Ectodermal cell (in vitro differentiated cells): ENCODE results near the gene TMEM45A.

ENCODE experiments used
- H3K27ac ChIP-seq: 2 replicates; pipeline ENCODE4 v1.7.0; 2013; ENCODE audit warnings: mild to moderate bottlenecking, low read depth, low read length; ENCODE audit not compliant: insufficient read depth, poor library complexity, severe bottlenecking
- H3K27me3 ChIP-seq: 2 replicates; pipeline ENCODE4 v1.7.0; 2013; ENCODE audit warnings: mild to moderate bottlenecking, low read length; ENCODE audit not compliant: insufficient read depth, control insufficient read depth, poor library complexity, severe bottlenecking
- H3K36me3 ChIP-seq: one replicate; pipeline ENCODE4 v1.7.0; 2013; ENCODE audit warnings: low read length; ENCODE audit not compliant: control insufficient read depth, insufficient read depth
- H3K4me1 ChIP-seq: one replicate; pipeline ENCODE4 v1.7.0; 2013; ENCODE audit warnings: low read length; ENCODE audit not compliant: control insufficient read depth, insufficient read depth
- H3K4me3 ChIP-seq: 2 replicates; pipeline ENCODE4 v1.7.0; 2013; ENCODE audit warnings: low read depth, low read length, control low read depth; ENCODE audit not compliant: insufficient read depth
- H3K9me3 ChIP-seq: 2 replicates; pipeline ENCODE4 v1.7.0; 2013; ENCODE audit warnings: mild to moderate bottlenecking, low read length, moderate library complexity; ENCODE audit not compliant: control insufficient read depth
- WGBS, 2 experiments: methylation state at CpG; one replicate each; pipeline ENCODE4 v1.1.7; 2013; ENCODE audit warnings: missing lambda C conversion rate in 2 of 2; 5-methylcytosine and 5-hydroxymethylcytosine counted together

Gene TMEM45A

GRCh38 chr3:100545371-100545770 lies 53.0 kb downstream of the TMEM45A start:
- H3K9me3 ChIP-seq = no peaks in the 10 kb centered on the region
- no peak overlapping the region for H3K4me3 ChIP-seq
- no peaks in the 10 kb centered on the region for H3K27me3 ChIP-seq
- no peak overlapping the region for H3K27ac ChIP-seq
- H3K4me1 ChIP-seq = no peaks in the 10 kb centered on the region
- WGBS, 2 experiments = 86 to 89% methylated on average over 2 of the region's 2 CpGs
- no peaks in the 10 kb centered on the region for H3K36me3 ChIP-seq

- WGBS, 2 experiments = 88 to 96% methylated on average over 2 to 3 of the region's 3 CpGs
- Histone ChIP-seq H3K9me3 (no peaks in the 10 kb centered on the region), H3K36me3 (no peaks in the 10 kb centered on the region), H3K27me3 (no peaks in the 10 kb centered on the region), H3K4me3 (no peak overlapping the region), H3K27ac (no peak overlapping the region), H3K4me1 (no peaks in the 10 kb centered on the region)
Measured at GRCh38 chr3:100546020-100546744, 53.8 kb downstream of the TMEM45A start.

GRCh38 chr3:100548053-100548452 lies 55.6 kb downstream of the TMEM45A start:
- 92 to 97% methylated on average over 2 of the region's 2 CpGs for WGBS, 2 experiments
- H3K4me1 ChIP-seq = no peaks in the 10 kb centered on the region
- no peak overlapping the region for H3K4me3 ChIP-seq
- H3K27ac ChIP-seq = no peak overlapping the region
- no peaks in the 10 kb centered on the region for H3K27me3 ChIP-seq
- no peaks in the 10 kb centered on the region for H3K36me3 ChIP-seq
- no peaks in the 10 kb centered on the region for H3K9me3 ChIP-seq

GRCh38 chr3:100553618-100554372 lies 61.4 kb downstream of the TMEM45A start:
- H3K9me3 ChIP-seq = no peaks in the 10 kb centered on the region
- H3K27me3 ChIP-seq = no peaks in the 10 kb centered on the region
- no peak overlapping the region for H3K27ac ChIP-seq
- WGBS, 2 experiments = 90 to 95% methylated on average over 2 of the region's 3 CpGs
- H3K4me1 ChIP-seq = no peaks in the 10 kb centered on the region
- H3K4me3 ChIP-seq = no peak overlapping the region
- no peaks in the 10 kb centered on the region for H3K36me3 ChIP-seq

- H3K4me1 ChIP-seq = no peaks in the 10 kb centered on the region
- no peaks in the 10 kb centered on the region for H3K36me3 ChIP-seq
- no peak overlapping the region for H3K27ac ChIP-seq
- no peaks in the 10 kb centered on the region for H3K27me3 ChIP-seq
- no peak overlapping the region for H3K4me3 ChIP-seq
- H3K9me3 ChIP-seq = no peaks in the 10 kb centered on the region
Measured at GRCh38 chr3:100554373-100554676, 61.9 kb downstream of the TMEM45A start.

GRCh38 chr3:100556673-100557310 lies 64.4 kb downstream of the TMEM45A start:
- H3K4me3 ChIP-seq = no peak overlapping the region
- WGBS, 2 experiments = 84 to 89% methylated on average over 2 of the region's 2 CpGs
- H3K27ac ChIP-seq = no peak overlapping the region
- no peaks in the 10 kb centered on the region for H3K36me3 ChIP-seq
- peaks cover 5% of the 10 kb centered on the region for H3K4me1 ChIP-seq
- H3K27me3 ChIP-seq = no peaks in the 10 kb centered on the region
- H3K9me3 ChIP-seq = no peaks in the 10 kb centered on the region

- Histone ChIP-seq H3K9me3 (no peaks in the 10 kb centered on the region), H3K4me3 (no peak overlapping the region), H3K27ac (no peak overlapping the region), H3K4me1 (peaks cover 15% of the 10 kb centered on the region), H3K27me3 (no peaks in the 10 kb centered on the region), H3K36me3 (no peaks in the 10 kb centered on the region)
- WGBS, 2 experiments = 93 to 97% methylated on average over 7 of the region's 7 CpGs
Measured at GRCh38 chr3:100558233-100558632, 65.8 kb downstream of the TMEM45A start.

- peaks cover 15% of the 10 kb centered on the region for H3K4me1 ChIP-seq
- H3K4me3 ChIP-seq = no peak overlapping the region
- no peaks in the 10 kb centered on the region for H3K36me3 ChIP-seq
- no peaks in the 10 kb centered on the region for H3K27me3 ChIP-seq
- no peaks in the 10 kb centered on the region for H3K9me3 ChIP-seq
- 98 to 100% methylated on average over 4 of the region's 4 CpGs for WGBS, 2 experiments
- no peak overlapping the region for H3K27ac ChIP-seq
Measured at GRCh38 chr3:100560426-100560825, 68.0 kb downstream of the TMEM45A start.

- Histone ChIP-seq H3K36me3 (no peaks in the 10 kb centered on the region), H3K27me3 (no peaks in the 10 kb centered on the region), H3K9me3 (no peaks in the 10 kb centered on the region), H3K4me1 (peaks cover 15% of the 10 kb centered on the region), H3K27ac (no peak overlapping the region), H3K4me3 (no peak overlapping the region)
- WGBS, 2 experiments = 54 to 55% methylated on average over 7 of the region's 7 CpGs
Measured at GRCh38 chr3:100561459-100562158, 69.2 kb downstream of the TMEM45A start.
